HG02759 (cell line): ENCODE results near the gene EED.
A peak's percentile ranks its signal among the peaks of the same experiment; 100 is the strongest.

ENCODE experiments used
- ATAC-seq: cut with Tn5 transposase; IDR thresholded peaks from one replicate; pipeline ENCODE4 v1.9.1; 2021; ENCODE audit warnings: mild to moderate bottlenecking, moderate library complexity; ENCODE audit not compliant: unreplicated experiment

The EED gene

DNA sequence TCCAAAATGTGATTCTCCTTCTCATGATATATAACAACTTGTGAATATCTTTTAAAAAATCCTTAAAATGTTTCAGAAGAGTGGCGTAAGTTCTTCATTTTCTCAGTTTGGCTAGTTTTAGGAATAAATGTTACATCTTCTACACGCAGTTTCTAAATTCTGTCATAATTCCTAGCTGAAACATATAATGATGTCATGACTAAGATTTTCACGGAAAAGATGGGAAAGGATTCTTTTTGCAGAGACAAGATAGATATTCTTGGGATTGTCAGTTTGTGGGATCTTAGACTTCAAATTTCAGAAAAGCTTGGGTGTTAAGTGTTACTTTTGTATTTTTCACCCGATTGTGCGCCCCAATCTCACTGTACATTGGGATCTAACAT is 1.7 kb downstream of the EED start:
- no peak for ATAC-seq

DNA sequence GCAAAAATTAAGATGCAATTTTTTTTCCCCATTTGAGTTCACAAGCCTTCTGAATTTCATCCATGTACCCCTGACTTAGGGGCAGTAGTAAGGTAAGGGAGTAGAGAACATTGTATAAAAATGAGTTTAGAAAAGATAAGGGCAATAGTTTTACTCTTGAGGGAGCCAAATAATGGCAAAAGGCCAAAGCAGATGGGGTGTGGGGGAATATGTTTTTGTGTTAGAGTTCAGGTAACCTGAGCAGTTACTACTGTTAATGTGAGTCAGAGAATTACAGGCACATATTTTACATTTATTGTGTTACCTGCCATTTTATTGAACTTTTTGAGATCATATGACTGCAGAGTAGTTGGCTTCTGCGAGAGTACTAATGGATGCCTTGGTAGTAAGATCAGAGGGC is 3.1 kb downstream of the EED start:
- no peak for ATAC-seq

DNA sequence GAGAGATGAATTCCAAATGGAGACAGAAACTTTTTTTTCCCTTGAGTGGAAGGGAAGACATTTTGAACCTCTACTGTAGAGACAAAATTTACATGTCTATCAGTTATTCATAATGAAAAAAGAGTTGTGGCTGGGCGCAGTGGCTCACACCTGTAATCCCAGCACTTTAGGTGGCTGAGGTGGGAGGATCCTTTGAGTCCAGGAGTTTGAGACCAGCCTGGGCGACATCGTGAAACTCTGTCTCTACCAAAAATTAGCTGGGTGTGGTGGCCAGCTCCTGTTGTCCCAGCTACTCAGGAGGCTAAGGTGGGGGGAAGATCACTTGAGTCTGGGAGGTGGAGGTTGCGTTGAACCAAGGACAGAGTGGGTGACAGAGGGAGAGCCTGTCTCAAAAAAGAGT is 4.1 kb downstream of the EED start:
- no peak for ATAC-seq

DNA sequence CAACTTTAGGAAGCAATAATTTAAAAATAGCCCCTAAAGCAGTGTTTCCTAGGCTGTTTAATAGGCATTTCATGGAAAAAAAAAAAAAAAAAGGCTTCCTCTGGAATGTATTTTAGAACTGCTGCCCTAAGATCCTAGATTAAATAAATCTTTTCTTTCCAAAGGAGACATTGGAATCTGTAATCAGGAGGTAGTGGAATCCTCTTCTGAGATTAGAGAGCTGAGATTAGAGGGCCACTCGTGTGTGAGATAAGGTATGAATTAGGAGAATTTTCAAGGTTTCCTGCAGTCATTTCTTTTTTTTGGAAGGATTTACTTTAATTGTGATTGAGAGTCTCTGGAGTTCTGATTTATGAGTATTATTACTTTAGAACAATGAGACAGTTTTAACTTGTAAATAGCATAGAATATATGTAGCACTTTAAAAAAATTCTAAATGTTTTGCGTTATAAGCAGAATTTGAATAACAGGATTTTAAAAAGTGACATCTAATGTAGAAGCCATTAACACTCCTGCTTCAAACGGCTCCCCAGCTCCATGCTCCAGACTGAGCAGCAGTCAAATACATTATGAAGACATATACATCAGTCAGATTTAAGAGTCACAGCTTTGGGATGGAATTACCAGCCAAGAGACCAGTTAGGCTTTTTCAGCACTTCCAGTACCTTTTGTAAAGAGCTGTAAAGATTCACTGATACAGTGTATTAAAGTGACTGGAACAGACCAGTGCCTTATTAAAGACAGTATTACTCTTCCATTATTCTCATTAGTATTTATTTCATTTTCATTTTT is 5.0 kb downstream of the EED start:
- ATAC-seq: no peak

DNA sequence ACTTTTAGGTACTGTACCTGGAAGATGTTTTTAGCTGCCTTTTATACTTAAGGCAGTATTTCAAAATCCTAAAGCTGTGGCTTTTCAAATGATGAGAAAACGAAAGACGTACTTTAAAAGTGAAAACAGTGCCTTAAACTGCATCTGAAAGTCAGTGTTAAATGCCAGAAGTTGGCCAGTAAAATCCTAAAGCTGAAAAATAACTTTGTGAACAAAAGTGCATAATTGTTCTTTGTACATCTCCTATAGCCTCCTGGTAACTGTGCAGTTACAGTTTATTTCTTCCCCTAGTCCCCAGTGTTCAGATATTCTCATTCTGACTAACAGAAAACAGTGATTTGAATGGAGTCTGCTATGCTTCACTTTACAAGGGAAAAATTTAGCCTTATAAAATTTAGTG is 6.8 kb downstream of the EED start:
- peak; percentile 46 for ATAC-seq

DNA sequence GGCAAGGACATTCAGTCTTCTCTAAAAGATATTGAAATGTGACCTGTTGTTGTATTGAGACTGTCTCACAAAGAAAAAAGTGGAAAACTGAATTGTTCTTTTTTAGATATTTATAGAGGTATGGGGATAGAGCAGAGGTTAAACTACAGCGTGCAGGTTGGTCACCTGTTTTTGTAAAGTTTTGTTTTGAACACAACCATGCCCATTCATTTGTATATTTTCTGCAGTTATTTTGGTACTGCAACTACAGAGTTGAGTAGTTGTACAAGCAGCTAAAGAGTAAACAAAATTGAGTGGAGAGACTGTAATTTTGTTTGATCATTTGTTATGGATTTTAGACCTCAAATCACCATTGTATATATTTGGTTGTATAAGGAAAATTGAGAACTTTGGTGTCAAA is 11.3 kb downstream of the EED start:
- ATAC-seq: peak; percentile 92

DNA sequence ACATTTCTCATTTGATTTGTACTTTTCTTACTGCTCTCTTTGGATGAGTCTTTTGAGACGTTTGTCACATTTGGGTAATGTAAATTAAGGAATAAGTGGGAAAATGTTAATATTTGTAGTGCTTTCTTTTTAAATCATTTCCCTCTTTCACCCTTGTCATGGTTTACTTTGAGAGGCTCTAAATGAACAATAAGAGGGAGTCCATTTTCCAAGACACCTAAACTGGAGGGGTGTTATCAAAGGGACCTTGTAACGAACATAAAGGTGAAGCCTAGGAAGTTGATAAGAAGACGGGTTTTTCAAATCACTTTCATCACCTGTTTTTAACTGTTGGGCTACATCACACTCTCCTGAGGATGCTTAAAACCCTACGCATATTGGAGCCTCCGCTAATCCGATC is 12.1 kb downstream of the EED start:
- ATAC-seq: no peak

DNA sequence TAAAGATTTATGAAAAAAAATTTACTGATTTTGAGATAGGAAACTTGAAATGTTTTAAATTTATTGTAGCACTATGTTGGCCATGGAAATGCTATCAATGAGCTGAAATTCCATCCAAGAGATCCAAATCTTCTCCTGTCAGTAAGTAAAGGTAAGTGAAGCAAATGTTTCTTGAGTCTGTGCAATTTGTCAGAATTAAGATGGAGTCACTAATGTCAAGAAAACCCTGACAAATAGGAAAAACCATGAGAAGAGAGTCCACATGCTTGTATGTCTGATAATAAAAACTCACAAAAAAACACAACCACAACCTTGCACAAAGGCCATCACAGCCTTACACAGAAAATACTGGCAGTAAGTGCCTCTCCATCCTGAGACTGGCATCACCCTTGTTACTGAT is 12.9 kb downstream of the EED start:
- no peak for ATAC-seq

DNA sequence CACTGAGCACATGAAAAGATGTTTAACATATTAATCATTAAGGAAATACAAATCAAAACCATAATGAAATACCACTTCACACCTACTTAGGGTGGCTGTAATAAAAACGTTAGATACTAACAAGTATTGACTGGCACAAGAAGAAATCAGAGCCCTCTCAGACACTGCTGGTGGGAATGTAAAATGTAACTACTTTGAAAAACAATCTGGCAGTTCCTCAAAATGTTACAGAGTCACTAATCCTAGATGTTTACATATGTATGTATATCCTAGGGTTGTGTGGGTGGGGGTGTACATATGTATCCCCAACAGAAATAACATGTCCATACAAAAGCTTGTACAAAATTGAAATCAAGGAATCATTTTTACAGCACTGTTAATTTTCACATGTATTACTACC is 15.2 kb downstream of the EED start:
- ATAC-seq: no peak

DNA sequence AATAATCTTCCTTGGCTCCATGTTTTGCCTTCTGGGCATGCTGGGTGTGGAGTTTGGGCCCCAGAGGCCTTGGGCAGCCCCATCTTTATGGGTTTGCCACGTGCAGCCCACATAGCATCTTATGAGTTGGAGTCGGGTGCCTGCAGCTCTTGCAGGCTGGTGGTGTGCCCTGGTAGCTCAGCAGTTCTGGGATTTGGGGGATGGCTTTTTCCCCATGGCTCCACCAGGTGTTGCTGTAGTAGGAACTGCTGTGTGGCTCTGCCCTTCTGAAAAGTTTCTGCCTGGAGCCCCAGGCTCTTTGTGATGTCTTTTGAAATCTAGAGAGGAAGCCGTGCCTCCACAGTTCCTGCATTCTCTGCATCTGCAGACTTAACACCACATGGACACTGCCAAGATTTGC is 16.8 kb downstream of the EED start:
- no peak for ATAC-seq

DNA sequence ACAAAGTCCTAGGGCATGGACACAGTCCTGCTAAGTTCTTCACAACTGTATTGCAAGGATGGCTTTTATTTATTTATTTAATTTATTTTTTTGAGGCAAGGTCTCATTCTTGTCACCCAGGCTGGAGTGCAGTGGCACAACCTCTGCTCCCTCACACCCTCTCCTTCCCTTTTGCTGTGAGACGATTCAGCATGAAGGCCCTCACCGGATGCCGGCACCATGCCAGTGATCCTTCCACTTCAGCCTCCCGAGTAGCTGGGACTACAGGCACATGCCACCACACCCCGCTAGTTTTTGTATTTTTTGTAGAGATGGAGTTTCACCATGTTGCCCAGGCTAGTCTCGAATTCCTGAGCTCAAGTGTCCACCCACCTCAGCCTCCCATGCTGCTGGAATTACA is 17.8 kb downstream of the EED start:
- ATAC-seq: no peak

DNA sequence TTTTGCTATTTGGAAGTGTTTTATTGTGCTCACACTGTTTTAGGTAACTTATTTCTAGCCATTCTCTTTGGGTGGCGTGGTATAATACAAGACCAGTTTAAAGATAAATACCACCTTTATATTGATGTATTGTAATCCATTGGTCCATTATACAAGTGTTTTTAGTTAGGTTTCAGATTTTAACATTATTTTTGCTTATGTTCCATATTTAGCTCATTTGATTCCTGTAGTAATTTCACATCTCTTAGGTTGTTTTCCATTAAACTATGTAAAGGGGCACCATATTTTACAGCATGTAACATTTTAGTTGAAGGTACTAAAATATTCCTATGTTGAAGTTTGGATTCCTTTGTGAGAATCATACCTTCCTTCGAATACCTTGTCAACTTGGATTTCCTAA is 20.1 kb downstream of the EED start:
- ATAC-seq: no peak

DNA sequence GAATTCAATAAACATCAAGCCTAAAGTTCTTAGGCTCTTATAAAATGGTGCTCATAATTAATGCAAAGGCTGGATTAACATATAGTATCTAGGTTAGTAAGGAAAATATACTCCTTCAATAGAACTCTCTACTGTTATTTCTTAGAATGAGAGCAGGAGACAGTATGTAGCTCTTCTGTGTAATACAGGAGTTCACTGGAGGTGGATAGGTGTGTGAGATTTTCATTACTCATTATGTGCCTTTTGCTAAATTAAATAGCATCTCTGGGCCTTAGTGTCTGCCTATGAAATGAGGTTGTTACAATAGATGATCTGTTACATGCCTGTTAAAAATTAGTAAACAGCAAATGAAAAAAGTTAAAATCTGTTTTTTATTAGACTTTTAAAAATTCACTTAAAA is 20.6 kb downstream of the EED start:
- no peak for ATAC-seq

DNA sequence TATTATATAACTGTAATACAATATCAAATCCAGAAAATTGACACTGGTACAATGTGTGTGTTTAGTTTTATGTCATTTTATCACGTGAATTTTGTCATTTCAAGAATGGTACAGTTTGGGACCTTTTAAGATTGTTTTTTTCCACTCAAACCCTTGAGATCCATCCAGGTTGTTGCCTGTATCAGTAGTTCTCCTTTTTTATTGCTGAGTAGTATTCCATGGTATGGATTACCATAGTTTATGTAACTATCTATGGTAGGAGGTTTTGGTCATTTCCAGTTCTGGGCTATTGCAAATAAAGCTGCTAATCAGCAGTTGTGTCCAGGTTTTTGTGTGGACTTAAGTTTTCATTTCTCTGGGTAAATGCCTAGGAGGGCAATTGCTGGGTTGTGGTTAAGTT is 25.1 kb downstream of the EED start:
- no peak for ATAC-seq

DNA sequence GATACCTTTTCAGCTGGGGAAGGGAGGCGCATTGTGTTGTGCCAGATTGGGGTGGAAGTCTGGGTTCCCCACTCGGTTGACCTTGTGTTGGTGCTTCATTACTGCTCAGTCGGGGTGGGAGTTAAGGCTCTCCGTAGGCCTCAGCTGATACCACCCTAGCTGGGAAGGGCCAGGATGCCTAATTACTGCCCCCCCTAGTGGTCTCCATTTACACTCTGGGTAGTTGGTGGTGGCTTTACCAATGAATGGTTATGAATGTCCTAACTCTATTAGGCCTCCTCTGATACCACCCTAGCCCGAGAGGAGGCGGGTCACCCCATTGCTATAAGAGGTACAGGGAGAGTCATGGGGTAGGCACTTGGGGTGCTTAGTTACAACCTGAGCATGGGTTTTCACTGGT is 29.9 kb downstream of the EED start:
- ATAC-seq: no peak

DNA sequence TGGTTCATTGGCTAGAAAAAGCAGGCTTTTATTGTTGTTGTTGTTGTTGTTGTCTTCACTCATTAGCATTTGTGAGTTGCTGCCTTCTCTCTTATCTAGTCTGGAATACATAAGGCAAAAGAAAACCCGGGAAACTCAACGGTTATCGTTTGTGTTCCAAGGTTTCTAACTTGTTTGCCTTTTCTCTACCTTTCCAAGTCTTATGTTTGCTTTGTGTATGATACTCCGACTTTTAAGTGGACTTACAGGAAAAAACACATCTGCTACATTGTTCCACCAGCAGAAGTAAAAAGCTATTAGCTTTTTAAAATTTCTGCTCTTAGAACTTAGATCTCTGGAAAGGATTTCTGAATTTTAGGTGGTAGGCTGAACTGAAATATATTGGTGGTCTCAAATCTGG is 30.4 kb downstream of the EED start:
- no peak for ATAC-seq

DNA sequence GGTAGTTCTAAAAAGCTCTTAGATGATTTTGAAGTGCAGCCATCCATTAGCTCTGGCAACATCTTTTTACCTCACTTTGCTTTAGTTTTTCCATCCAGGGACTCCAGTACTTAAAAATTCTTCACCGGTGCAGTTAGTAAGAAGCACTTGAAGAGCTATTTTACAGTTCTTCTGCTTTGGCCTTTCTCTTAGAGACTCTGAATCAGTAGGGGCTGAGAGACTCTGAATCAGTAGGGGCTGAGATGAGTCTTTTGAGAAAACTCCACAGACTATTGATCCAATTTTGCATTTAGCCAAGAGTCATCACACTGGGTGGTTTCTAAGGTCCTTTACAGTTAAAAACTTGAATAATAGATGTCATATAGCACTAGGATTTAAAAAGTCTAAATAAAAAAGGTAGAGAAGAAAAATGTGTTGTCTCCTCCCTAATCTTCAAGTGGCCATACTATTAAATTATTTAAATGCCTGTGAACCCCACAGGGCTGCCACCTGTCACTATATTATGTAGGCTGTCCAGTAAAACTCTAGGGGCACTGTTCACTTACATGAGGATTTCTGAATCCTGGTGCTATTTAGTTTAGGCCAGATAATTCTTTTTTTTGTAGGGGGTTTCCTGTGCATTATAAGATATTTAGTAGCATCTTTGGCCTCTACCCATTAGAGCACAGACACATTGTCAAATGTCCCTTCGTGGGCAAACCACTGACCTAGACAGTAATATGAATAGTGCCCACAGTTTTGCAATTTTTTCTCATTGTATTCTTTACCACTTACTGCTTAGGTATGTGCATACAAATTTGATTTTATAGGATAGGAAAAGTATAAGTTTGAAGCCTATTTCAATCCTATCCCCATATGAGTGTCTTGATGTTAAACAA is 31.2 kb downstream of the EED start:
- ATAC-seq: no peak

DNA sequence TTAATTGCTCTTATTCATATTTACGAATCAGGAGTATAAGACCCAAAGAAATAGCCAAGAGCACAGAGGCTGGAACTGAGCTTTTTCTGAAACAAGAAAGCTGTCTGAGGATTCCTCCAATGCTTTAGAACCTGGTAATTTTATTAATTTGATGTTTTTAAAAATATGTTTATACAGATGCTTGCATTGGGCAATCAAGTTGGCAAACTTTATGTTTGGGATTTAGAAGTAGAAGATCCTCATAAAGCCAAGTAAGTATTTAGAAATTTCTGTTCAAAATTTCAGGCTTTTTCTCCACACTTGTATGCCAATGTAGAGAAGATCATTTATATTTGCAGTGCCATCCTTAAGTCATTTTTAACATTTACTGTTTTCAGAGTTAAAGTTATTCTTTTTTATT is 33.2 kb downstream of the EED start:
- no peak for ATAC-seq

DNA sequence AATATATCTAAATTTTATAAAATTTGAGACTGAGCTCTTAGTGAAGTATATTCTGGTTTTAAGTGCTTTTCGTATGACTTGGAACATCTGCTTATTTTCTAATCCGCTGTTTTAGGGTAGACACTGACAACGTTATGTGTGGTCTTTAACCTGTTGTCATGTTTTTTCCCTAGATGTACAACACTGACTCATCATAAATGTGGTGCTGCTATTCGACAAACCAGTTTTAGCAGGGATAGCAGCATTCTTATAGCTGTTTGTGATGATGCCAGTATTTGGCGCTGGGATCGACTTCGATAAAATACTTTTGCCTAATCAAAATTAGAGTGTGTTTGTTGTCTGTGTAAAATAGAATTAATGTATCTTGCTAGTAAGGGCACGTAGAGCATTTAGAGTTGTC is 33.7 kb downstream of the EED start:
- no peak for ATAC-seq

DNA sequence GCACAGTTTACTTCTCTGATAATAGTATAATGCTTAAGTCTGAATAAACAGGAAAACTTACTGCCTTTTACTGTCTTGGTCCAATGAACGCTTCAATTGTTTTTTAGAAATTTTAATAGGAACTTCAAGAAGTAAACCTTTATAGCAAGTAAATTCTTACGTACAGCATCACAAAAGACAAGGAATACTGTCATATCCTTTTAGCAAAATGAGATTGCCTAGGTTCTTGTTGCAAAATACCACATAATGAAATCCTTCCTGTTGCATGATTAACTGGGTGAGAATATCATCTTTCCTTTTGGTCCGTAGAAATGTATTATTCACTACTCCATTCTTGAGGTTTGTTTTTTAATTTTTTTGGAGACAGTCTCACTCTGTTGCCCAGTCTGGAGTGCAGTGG is 35.2 kb downstream of the EED start:
- no peak for ATAC-seq

DNA sequence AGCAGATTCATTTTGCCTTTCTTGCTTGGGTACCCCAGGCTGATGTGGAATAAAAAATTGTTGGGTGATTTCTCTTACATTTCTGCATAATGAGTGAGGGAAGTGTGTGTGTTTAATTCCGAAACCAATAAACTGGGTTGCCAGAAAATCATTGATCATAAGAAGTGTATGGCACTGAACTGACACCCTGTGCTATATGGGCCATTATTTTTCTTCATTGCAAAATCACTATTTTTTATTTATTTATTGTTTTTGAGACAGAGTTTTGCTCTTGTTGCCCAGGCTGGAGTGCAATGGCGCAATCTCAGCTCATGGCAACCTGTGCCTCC is 42.9 kb downstream of the EED start:
- no peak for ATAC-seq

DNA sequence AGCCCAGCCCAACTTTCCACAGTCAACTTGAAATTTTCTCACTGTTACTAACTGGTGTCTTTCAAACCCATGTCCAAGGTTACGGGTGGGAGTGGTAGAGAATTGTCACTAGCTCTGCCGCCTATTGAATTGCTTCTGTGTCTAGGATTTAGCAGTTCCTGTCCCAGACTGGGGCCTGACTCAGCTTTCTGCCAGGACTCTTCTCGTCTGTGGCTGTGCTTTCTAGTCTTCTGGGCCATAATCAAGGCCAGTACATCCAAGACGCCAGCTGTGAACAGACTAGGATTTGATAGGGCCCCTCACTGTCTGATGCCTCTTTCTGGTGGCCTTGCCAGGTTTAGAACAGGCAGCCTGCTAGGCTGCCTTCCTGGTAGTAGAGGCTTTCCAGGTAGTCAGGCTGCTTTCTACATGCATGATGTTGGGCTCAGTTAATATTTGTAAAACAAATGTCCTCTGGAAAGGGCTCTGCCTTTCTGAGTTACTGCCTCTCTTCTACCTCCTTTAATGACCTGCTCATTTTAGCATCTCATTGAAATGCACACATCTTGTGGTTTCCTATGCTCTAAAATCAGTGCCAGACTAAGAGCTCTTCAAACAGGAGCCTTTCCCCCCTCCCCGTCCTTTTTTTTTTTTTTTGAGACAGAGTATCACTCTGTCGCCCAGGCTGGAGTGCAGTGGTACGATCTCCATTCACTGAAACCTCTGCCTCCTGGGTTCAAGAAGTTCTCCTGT is 44.4 kb downstream of the EED start:
- ATAC-seq: no peak
